ENCODE measurements around the gene THRSP.

DNA sequence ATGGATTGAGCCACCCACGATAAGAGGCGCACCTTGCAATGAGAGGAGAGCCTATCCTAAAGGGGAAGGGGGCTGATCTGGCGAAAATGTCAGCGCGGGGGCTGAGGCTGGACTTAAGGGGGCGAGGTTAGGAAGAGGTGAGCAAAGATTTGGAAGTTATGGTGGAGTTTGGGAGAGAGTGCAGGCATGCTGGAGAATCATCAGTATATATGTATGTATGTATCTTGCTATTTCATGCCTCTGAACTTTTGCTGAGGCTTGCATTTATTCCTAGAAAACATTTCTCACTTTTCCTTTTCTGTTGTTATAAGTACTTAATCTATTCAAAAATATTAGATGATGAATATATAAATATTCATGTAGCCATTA lies 17.2 kb upstream of the THRSP start:
- no peak for TF ChIP-seq POLR2A (IDR thresholded peaks at IDR 0.05)
- TF ChIP-seq, protein P1, sequence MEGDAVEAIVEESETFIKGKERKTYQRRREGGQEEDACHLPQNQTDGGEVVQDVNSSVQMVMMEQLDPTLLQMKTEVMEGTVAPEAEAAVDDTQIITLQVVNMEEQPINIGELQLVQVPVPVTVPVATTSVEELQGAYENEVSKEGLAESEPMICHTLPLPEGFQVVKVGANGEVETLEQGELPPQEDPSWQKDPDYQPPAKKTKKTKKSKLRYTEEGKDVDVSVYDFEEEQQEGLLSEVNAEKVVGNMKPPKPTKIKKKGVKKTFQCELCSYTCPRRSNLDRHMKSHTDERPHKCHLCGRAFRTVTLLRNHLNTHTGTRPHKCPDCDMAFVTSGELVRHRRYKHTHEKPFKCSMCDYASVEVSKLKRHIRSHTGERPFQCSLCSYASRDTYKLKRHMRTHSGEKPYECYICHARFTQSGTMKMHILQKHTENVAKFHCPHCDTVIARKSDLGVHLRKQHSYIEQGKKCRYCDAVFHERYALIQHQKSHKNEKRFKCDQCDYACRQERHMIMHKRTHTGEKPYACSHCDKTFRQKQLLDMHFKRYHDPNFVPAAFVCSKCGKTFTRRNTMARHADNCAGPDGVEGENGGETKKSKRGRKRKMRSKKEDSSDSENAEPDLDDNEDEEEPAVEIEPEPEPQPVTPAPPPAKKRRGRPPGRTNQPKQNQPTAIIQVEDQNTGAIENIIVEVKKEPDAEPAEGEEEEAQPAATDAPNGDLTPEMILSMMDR (IDR thresholded peaks at IDR 0.05), result peak in 1 of 12 donors; percentile 30
